CD14-positive monocyte (primary cell): Measurements from ENCODE around the gene SH3BP4. TPM values are rescaled to one million over a fixed set of nuclear protein-coding genes. Genes with fewer than 3 reads are reported as not detected.

ENCODE experiments used
- DNase-seq, 3 donors: peaks; one replicate each; pipeline ENCODE4 v3.0.0-alpha.2; 2011 to 2022
- H2AFZ ChIP-seq: 2 replicates; pipeline ENCODE4 v1.6.0; 2012; ENCODE audit warnings: mild to moderate bottlenecking, low read depth, low read length, inconsistent platforms; ENCODE audit not compliant: insufficient read depth, poor library complexity, severe bottlenecking
- H3K27ac ChIP-seq, 2 donors: 1 replicate in 1 of 2; 2 replicates in 1 of 2; pipeline ENCODE4 v1.5.1; 2012 to 2013; ENCODE audit warnings: low read length in 2 of 2, control low read depth in 1 of 2, inconsistent platforms in 1 of 2, low read depth in 1 of 2, mild to moderate bottlenecking in 1 of 2
- H3K27me3 ChIP-seq, 2 donors: one replicate each; pipeline versions ENCODE4 v1.6.0 to v1.6.1; 2011 to 2013; ENCODE audit warnings: low read length in 2 of 2; ENCODE audit not compliant: control insufficient read depth in 2 of 2, insufficient read depth in 2 of 2
- H3K36me3 ChIP-seq, 2 donors: replicated peaks in 1 of 2; 1 replicate in 1 of 2; 2 replicates in 1 of 2; pipeline versions ENCODE4 v1.5.1 to v1.6.1; 2012 to 2013; ENCODE audit warnings: low read length in 2 of 2, control low read depth in 1 of 2, inconsistent platforms in 1 of 2, mild to moderate bottlenecking in 1 of 2; ENCODE audit not compliant: insufficient read depth in 2 of 2, control insufficient read depth in 1 of 2
- H3K4me1 ChIP-seq, 2 donors: 1 replicate in 1 of 2; 2 replicates in 1 of 2; pipeline versions ENCODE4 v1.5.1 to v1.6.1; 2012 to 2013; ENCODE audit warnings: low read length in 2 of 2, control low read depth in 1 of 2, inconsistent platforms in 1 of 2, mild to moderate bottlenecking in 1 of 2, moderate library complexity in 1 of 2; ENCODE audit not compliant: insufficient read depth in 2 of 2, control insufficient read depth in 1 of 2
- H3K4me2 ChIP-seq: replicated peaks from 2 replicates; pipeline ENCODE3; 2012; ENCODE audit warnings: low read length, moderate library complexity, mild to moderate bottlenecking; ENCODE audit not compliant: poor library complexity, severe bottlenecking; ENCODE audit errors: extremely low read depth
- H3K4me3 ChIP-seq, 3 experiments: fragments of 200-600 bp in 1 of 3; sonication (generic) in 1 of 3; replicated peaks in 1 of 3; 1 replicate in 2 of 3; 2 replicates in 1 of 3; pipeline ENCODE4 v1.5.1; 2011 to 2013; ENCODE audit warnings: low read length in 3 of 3, mild to moderate bottlenecking in 3 of 3, control low read depth in 2 of 3, low read depth in 2 of 3, inconsistent platforms in 1 of 3, moderate library complexity in 1 of 3
- H3K79me2 ChIP-seq: 2 replicates; pipeline ENCODE4 v1.6.0; 2012; ENCODE audit warnings: mild to moderate bottlenecking, control low read depth, inconsistent platforms, low read length, moderate library complexity; ENCODE audit not compliant: insufficient read depth
- H3K9ac ChIP-seq: 2 replicates; pipeline ENCODE4 v1.6.0; 2017; ENCODE audit warnings: low read length, mild to moderate bottlenecking; ENCODE audit not compliant: insufficient read depth, poor library complexity, severe bottlenecking
- H3K9me3 ChIP-seq, 2 donors: replicated peaks in 1 of 2; 1 replicate in 1 of 2; 2 replicates in 1 of 2; pipeline versions ENCODE4 v1.5.1 to v1.6.1; 2012 to 2013; ENCODE audit warnings: low read length in 2 of 2, control low read depth in 1 of 2; ENCODE audit not compliant: control insufficient read depth in 1 of 2, insufficient read depth in 1 of 2
- H4K20me1 ChIP-seq: 2 replicates; pipeline ENCODE4 v1.6.0; 2012; ENCODE audit warnings: mild to moderate bottlenecking, low read length, control low read depth, moderate library complexity; ENCODE audit not compliant: insufficient read depth
- H3K27ac Mint-ChIP-seq, 7 donors: one replicate each; pipeline ENCODE4 v1.8.0; 2020; ENCODE audit warnings: mild to moderate bottlenecking in 7 of 7, mixed read lengths in 7 of 7, moderate library complexity in 6 of 7, inconsistent platforms in 2 of 7
- H3K27me3 Mint-ChIP-seq, 3 donors: one replicate each; pipeline ENCODE4 v1.8.0; 2021 to 2022; ENCODE audit warnings: low read depth in 3 of 3, mild to moderate bottlenecking in 3 of 3, mixed read lengths in 3 of 3, moderate library complexity in 3 of 3, inconsistent platforms in 1 of 3
- H3K36me3 Mint-ChIP-seq, 2 donors: one replicate each; pipeline ENCODE4 v1.8.0; 2020; ENCODE audit warnings: mixed read lengths in 2 of 2, inconsistent platforms in 1 of 2, mild to moderate bottlenecking in 1 of 2
- H3K4me1 Mint-ChIP-seq: one replicate; pipeline ENCODE4 v1.8.0; 2020; ENCODE audit warnings: mild to moderate bottlenecking, mixed read lengths
- H3K4me3 Mint-ChIP-seq, 2 donors: one replicate each; pipeline ENCODE4 v1.8.0; 2020; ENCODE audit warnings: mild to moderate bottlenecking in 2 of 2, mixed read lengths in 2 of 2, moderate library complexity in 1 of 2
- H3K9me3 Mint-ChIP-seq, 7 donors: one replicate each; pipeline ENCODE4 v1.8.0; 2020 to 2022; ENCODE audit warnings: mixed read lengths in 7 of 7, mild to moderate bottlenecking in 6 of 7, moderate library complexity in 6 of 7, inconsistent platforms in 2 of 7
- CTCF ChIP-seq: fragments of 200-600 bp; IDR thresholded peaks from one replicate; pipeline ENCODE4 v1.8.0; 2022; ENCODE audit warnings: antibody characterized with exemption, mild to moderate bottlenecking
- WGBS: methylation state at CpG from one replicate; pipeline ENCODE4 v1.1.5; 2013; ENCODE audit warnings: missing lambda C conversion rate; ENCODE audit not compliant: insufficient coverage; 5-methylcytosine and 5-hydroxymethylcytosine counted together
- intact Hi-C, 2 donors: fragments of 100-400 bp; cut with micrococcal nuclease; formaldehyde crosslinking; loops; one replicate each; pipeline versions ENCODE4 v1.15.0 to v1.15.1; 2023
- polyA plus RNA-seq, 3 donors: library from polyadenylated mRNA; depleted of rRNA in 1 of 3; unstranded in 2 of 3; stranded (reverse) in 1 of 3; fragments of 300-500 nt in 2 of 3; fragments of >200 nt in 1 of 3; fragmentation: Illumina TruSeq in 2 of 3; gene quantifications; 1 replicate in 2 of 3; 2 replicates in 1 of 3; pipeline ENCODE4 v1.2.3, GENCODE V29; 2012 to 2021

Gene SH3BP4
- polyA plus RNA-seq, 3 donors: 0.66 to 1.6 (median 1.3) TPM

- H3K4me1 Mint-ChIP-seq: no peaks in the 10 kb centered on the region
- no peaks in the 10 kb centered on the region for H3K9me3 ChIP-seq
- H3K27ac Mint-ChIP-seq: no peak overlapping the region
- H3K9ac ChIP-seq: no peak overlapping the region
- no peak for TF ChIP-seq CTCF
- no peaks in the 10 kb centered on the region for H3K79me2 ChIP-seq
- no peaks in the 10 kb centered on the region for H3K27me3 ChIP-seq
- no peaks in the 10 kb centered on the region for H3K4me1 ChIP-seq
- H4K20me1 ChIP-seq: no peaks in the 10 kb centered on the region
- no peaks in the 10 kb centered on the region for H3K36me3 ChIP-seq
- H3K4me3 Mint-ChIP-seq: no peak overlapping the region
- 93% methylated on average over 10 of the region's 10 CpGs for WGBS
- H2AFZ ChIP-seq: no peak overlapping the region
- no peak overlapping the region for H3K27ac ChIP-seq
- no peaks in the 10 kb centered on the region for H3K36me3 Mint-ChIP-seq
- no peak overlapping the region for H3K4me2 ChIP-seq
- peaks cover 0 to 5% (median 0%) of the 10 kb centered on the region in 7 donors for H3K9me3 Mint-ChIP-seq
- intact Hi-C loops: no loop called here
- no peak overlapping the region for H3K4me3 ChIP-seq
- DNase-seq: no peak
- peaks cover 0 to 12% (median 2%) of the 10 kb centered on the region in 3 donors for H3K27me3 Mint-ChIP-seq
Measured at GRCh38 chr2:235030126-235030525, 78.3 kb downstream of the SH3BP4 start.

- DNase-seq: no peak
- Histone ChIP-seq H3K4me2 (no peak overlapping the region), H2AFZ (no peak overlapping the region), H3K9ac (no peak overlapping the region), H3K79me2 (no peaks in the 10 kb centered on the region), H3K4me1 (no peaks in the 10 kb centered on the region), H4K20me1 (no peaks in the 10 kb centered on the region), H3K27me3 (no peaks in the 10 kb centered on the region), H3K36me3 (no peaks in the 10 kb centered on the region), H3K4me3 (no peak overlapping the region), H3K27ac (no peak overlapping the region), H3K9me3 (no peaks in the 10 kb centered on the region)
- no peak overlapping the region for H3K4me3 Mint-ChIP-seq
- WGBS: no CpG with 5 or more reads among the region's 4 CpGs
- peaks cover 0 to 5% (median 0%) of the 10 kb centered on the region in 7 donors for H3K9me3 Mint-ChIP-seq
- intact Hi-C loops: no loop called here
- H3K27me3 Mint-ChIP-seq: peaks cover 0 to 7% (median 2%) of the 10 kb centered on the region in 3 donors
- TF ChIP-seq CTCF: no peak
- H3K36me3 Mint-ChIP-seq: no peaks in the 10 kb centered on the region
- no peak overlapping the region for H3K27ac Mint-ChIP-seq
- no peaks in the 10 kb centered on the region for H3K4me1 Mint-ChIP-seq
Measured at GRCh38 chr2:235030936-235031335, 79.1 kb downstream of the SH3BP4 start.
